Astrocyte (in vitro differentiated cells and primary cell): ENCODE data around the gene FSIP1. TPM values are rescaled to one million over a fixed set of nuclear protein-coding genes. Genes with fewer than 3 reads are reported as not detected.
A peak's percentile ranks its signal among the peaks of the same experiment; 100 is the strongest.

Experiments
- DNase-seq: peaks from one replicate; pipeline ENCODE4 v3.0.0-alpha.2; 2010; ENCODE audit warnings: low read depth
- FAIRE-seq: peaks from 2 replicates; lab custom pipeline; 2011; peaks lifted over from hg19 to GRCh38; lab: Jason Lieb, UNC
- H2AFZ ChIP-seq: 2 replicates; pipeline ENCODE4 v1.6.0; 2012; ENCODE audit warnings: low read depth, low read length, inconsistent platforms
- H3K27ac ChIP-seq: 2 replicates; pipeline ENCODE4 v1.5.1; 2011; ENCODE audit warnings: low read depth, low read length, inconsistent platforms
- H3K27me3 ChIP-seq: 2 replicates; pipeline ENCODE4 v1.6.0; 2011; ENCODE audit warnings: low read length, inconsistent platforms; ENCODE audit not compliant: insufficient read depth
- H3K36me3 ChIP-seq: 2 replicates; pipeline ENCODE4 v1.5.1; 2011; ENCODE audit warnings: low read length, inconsistent platforms; ENCODE audit not compliant: insufficient read depth
- H3K4me1 ChIP-seq: 2 replicates; pipeline ENCODE4 v1.5.1; 2011; ENCODE audit warnings: low read length, inconsistent platforms; ENCODE audit not compliant: insufficient read depth
- H3K4me2 ChIP-seq: 2 replicates; pipeline ENCODE4 v1.6.0; 2012; ENCODE audit warnings: low read length, inconsistent platforms
- H3K4me3 ChIP-seq: 2 replicates; pipeline ENCODE4 v1.5.1; 2011; ENCODE audit warnings: low read depth, mild to moderate bottlenecking, low read length, inconsistent platforms; ENCODE audit not compliant: insufficient read depth
- H3K79me2 ChIP-seq: 2 replicates; pipeline ENCODE4 v1.6.0; 2012; ENCODE audit warnings: mild to moderate bottlenecking, low read length, inconsistent platforms; ENCODE audit not compliant: insufficient read depth
- H3K9ac ChIP-seq: 2 replicates; pipeline ENCODE4 v1.6.0; 2012; ENCODE audit warnings: mild to moderate bottlenecking, low read length, inconsistent platforms
- H3K9me3 ChIP-seq: 2 replicates; pipeline ENCODE4 v1.5.1; 2012; ENCODE audit warnings: low read depth, mild to moderate bottlenecking, low read length, inconsistent platforms; ENCODE audit not compliant: insufficient read depth
- H4K20me1 ChIP-seq: 2 replicates; pipeline ENCODE4 v1.6.0; 2012; ENCODE audit warnings: low read length, inconsistent platforms; ENCODE audit not compliant: insufficient read depth
- H3K27ac Mint-ChIP-seq: one replicate; pipeline ENCODE4 v1.8.0; 2021; ENCODE audit warnings: mild to moderate bottlenecking, mixed read lengths; ENCODE audit not compliant: unreplicated experiment
- H3K27me3 Mint-ChIP-seq: one replicate; pipeline ENCODE4 v1.8.0; 2021; ENCODE audit warnings: low read depth, mixed read lengths; ENCODE audit not compliant: unreplicated experiment
- H3K36me3 Mint-ChIP-seq: one replicate; pipeline ENCODE4 v1.8.0; 2021; ENCODE audit warnings: low read depth, mixed read lengths; ENCODE audit not compliant: unreplicated experiment
- H3K4me1 Mint-ChIP-seq: one replicate; pipeline ENCODE4 v1.8.0; 2021; ENCODE audit warnings: low read depth, mixed read lengths; ENCODE audit not compliant: unreplicated experiment
- H3K4me3 Mint-ChIP-seq: one replicate; pipeline ENCODE4 v1.8.0; 2021; ENCODE audit warnings: mild to moderate bottlenecking, moderate library complexity, mixed read lengths; ENCODE audit not compliant: unreplicated experiment
- H3K9me3 Mint-ChIP-seq: one replicate; pipeline ENCODE4 v1.8.0; 2021; ENCODE audit warnings: mild to moderate bottlenecking, mixed read lengths; ENCODE audit not compliant: unreplicated experiment
- CTCF ChIP-seq: IDR thresholded peaks from 2 replicates; pipeline ENCODE4 v1.5.1; 2011; ENCODE audit warnings: low read depth, mild to moderate bottlenecking, inconsistent platforms, low read length, moderate library complexity; ENCODE audit not compliant: insufficient read depth
- EZH2 ChIP-seq: IDR thresholded peaks from 2 replicates; pipeline ENCODE4 v1.6.1; 2012; ENCODE audit warnings: mild to moderate bottlenecking, low read length, inconsistent platforms; ENCODE audit not compliant: insufficient read depth
- total RNA-seq: library from RNA; stranded (reverse); gene quantifications from 2 replicates; pipeline ENCODE4 v1.2.1, GENCODE V29; 2021

The FSIP1 gene
- total RNA-seq, 1 donor from 2014 or later = 0.77 TPM

GRCh38 chr15:39625451-39625850 is 157.2 kb downstream of the FSIP1 start:
- TF ChIP-seq CTCF = no peak
- TF ChIP-seq EZH2 = no peak
- Mint-ChIP-seq H3K4me1 (peaks cover 51% of the 10 kb centered on the region), H3K4me3 (no peak overlapping the region), H3K36me3 (peaks cover 12% of the 10 kb centered on the region), H3K9me3 (peaks cover 3% of the 10 kb centered on the region), H3K27ac (no peak overlapping the region), H3K27me3 (no peaks in the 10 kb centered on the region)
- H4K20me1 ChIP-seq = no peaks in the 10 kb centered on the region
- FAIRE-seq (no peak), DNase-seq (no peak)
- peaks cover 31% of the 10 kb centered on the region for H3K4me1 ChIP-seq
- no peak overlapping the region for H2AFZ ChIP-seq
- no peak overlapping the region for H3K27ac ChIP-seq
- no peaks in the 10 kb centered on the region for H3K9me3 ChIP-seq
- H3K79me2 ChIP-seq = no peaks in the 10 kb centered on the region
- no peaks in the 10 kb centered on the region for H3K27me3 ChIP-seq
- H3K4me3 ChIP-seq = no peak overlapping the region
- no peak overlapping the region for H3K9ac ChIP-seq
- H3K36me3 ChIP-seq = no peaks in the 10 kb centered on the region
- peak overlapping the region; percentile 44 for H3K4me2 ChIP-seq

- Histone ChIP-seq H3K4me3 (no peak overlapping the region), H3K79me2 (no peaks in the 10 kb centered on the region), H4K20me1 (no peaks in the 10 kb centered on the region), H2AFZ (no peak overlapping the region), H3K36me3 (no peaks in the 10 kb centered on the region), H3K4me2 (peak overlapping the region; percentile 44), H3K9me3 (no peaks in the 10 kb centered on the region), H3K4me1 (peaks cover 31% of the 10 kb centered on the region), H3K27me3 (no peaks in the 10 kb centered on the region), H3K27ac (peak overlapping the region; percentile 30), H3K9ac (no peak overlapping the region)
- Mint-ChIP-seq H3K27me3 (no peaks in the 10 kb centered on the region), H3K36me3 (peaks cover 12% of the 10 kb centered on the region), H3K9me3 (peaks cover 3% of the 10 kb centered on the region), H3K4me3 (peak overlapping the region; percentile 43), H3K27ac (peak overlapping the region; percentile 88), H3K4me1 (peaks cover 44% of the 10 kb centered on the region)
- FAIRE-seq (peak; percentile 76), DNase-seq (peak; percentile 92)
- TF ChIP-seq EZH2 = no peak
- TF ChIP-seq CTCF = no peak
Measured at GRCh38 chr15:39624806-39625205, 157.8 kb downstream of the FSIP1 start.

GRCh38 chr15:39623529-39623931 is 159.1 kb downstream of the FSIP1 start:
- H3K4me1 ChIP-seq = peaks cover 18% of the 10 kb centered on the region
- no peaks in the 10 kb centered on the region for H3K27me3 ChIP-seq
- no peaks in the 10 kb centered on the region for H4K20me1 ChIP-seq
- Mint-ChIP-seq H3K27ac (no peak overlapping the region), H3K9me3 (peaks cover 3% of the 10 kb centered on the region), H3K27me3 (no peaks in the 10 kb centered on the region), H3K4me1 (peaks cover 34% of the 10 kb centered on the region), H3K36me3 (peaks cover 12% of the 10 kb centered on the region), H3K4me3 (no peak overlapping the region)
- no peak overlapping the region for H3K4me3 ChIP-seq
- no peak overlapping the region for H3K27ac ChIP-seq
- H2AFZ ChIP-seq = no peak overlapping the region
- DNase-seq = no peak
- no peak overlapping the region for H3K9ac ChIP-seq
- no peaks in the 10 kb centered on the region for H3K79me2 ChIP-seq
- no peak overlapping the region for H3K4me2 ChIP-seq
- TF ChIP-seq EZH2 (no peak), CTCF (no peak)
- no peak for FAIRE-seq
- H3K9me3 ChIP-seq = no peaks in the 10 kb centered on the region
- H3K36me3 ChIP-seq = no peaks in the 10 kb centered on the region
